ENCODE measurements around the gene TRUB2.

TRUB2 gene

DNA sequence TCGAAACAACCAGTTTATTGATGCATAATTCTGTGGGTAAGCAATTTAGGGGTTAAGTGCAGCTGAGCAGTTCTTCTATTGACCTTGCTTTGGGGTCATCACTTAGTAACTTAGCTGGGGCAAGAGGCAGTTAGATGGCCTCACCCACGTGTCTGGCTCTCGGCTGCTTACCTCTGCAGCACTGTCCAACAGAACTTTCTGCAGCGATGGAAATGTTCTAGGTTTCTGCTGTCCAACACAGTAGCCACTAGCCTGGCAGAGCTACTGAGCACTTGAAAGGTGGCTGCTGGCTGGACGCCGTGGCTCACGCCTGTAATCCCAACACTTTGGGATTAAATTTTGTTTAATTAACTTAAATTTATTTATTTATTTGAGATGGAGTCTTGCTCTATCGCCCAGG lies 35.8 kb upstream of the TRUB2 start:
- Histone ChIP-seq H3K79me1 (replicated peaks; ENCODE audit: low read length, poor library complexity, severe bottlenecking) (no peaks in the 10 kb centered on the region), H4K91ac (ENCODE audit: low read length) (no peak overlapping the region), H3K18ac (ENCODE audit: low read depth in 1 of 2, low read length in 2 of 2) (no peak overlapping the region), H3K23ac (ENCODE audit: low read length in 2 of 2) (no peak overlapping the region), H2AK5ac (ENCODE audit: low read length, severe bottlenecking) (no peak overlapping the region), H3K4me2 (ENCODE audit: low read length, poor library complexity, severe bottlenecking) (no peak overlapping the region), H2BK120ac (ENCODE audit: low read depth, low read length) (no peak overlapping the region), H2AFZ (ENCODE audit: low read depth, low read length) (no peak overlapping the region), H3K36me3 (ENCODE audit: control insufficient read depth in 1 of 2, insufficient read depth in 2 of 2, low read depth in 1 of 2, low read length in 2 of 2) (peaks cover 32 to 50% of the 10 kb centered on the region in 2 experiments), H2BK5ac (ENCODE audit: low read depth, low read length, poor library complexity, severe bottlenecking) (no peak overlapping the region), H3K4me1 (ENCODE audit: control insufficient read depth, insufficient read depth, low read depth, low read length) (peaks cover 8% of the 10 kb centered on the region), H3K9ac (ENCODE audit: low read length) (no peak overlapping the region), H3K4ac (ENCODE audit: low read depth in 1 of 2, low read length in 2 of 2) (no peak overlapping the region), H3K27ac (ENCODE audit: low read length, poor library complexity, severe bottlenecking) (no peak overlapping the region), H3K9me3 (ENCODE audit: control insufficient read depth, low read length) (no peaks in the 10 kb centered on the region), H4K8ac (ENCODE audit: low read length) (no peak overlapping the region), H2BK15ac (ENCODE audit: low read depth, poor library complexity, severe bottlenecking) (no peak overlapping the region), H3K14ac (ENCODE audit: low read length in 2 of 2) (no peak overlapping the region), H3K27me3 (ENCODE audit: control insufficient read depth in 1 of 2, insufficient read depth in 1 of 2, low read length in 2 of 2) (no peaks in the 10 kb centered on the region), H2BK12ac (ENCODE audit: low read length in 2 of 2) (no peak overlapping the region), H3K4me3 (ENCODE audit: insufficient read depth in 1 of 2, low read depth in 1 of 2, low read length in 2 of 2) (no peak overlapping the region)
- no peak for DNase-seq
- 80% methylated on average over 5 of the region's 8 CpGs for WGBS

- no peaks in the 10 kb centered on the region for H3K4me1 ChIP-seq (ENCODE audit: control insufficient read depth, insufficient read depth, low read depth, low read length)
- 97% methylated on average over 19 of the region's 19 CpGs for WGBS
- no peak overlapping the region for H2BK15ac ChIP-seq (ENCODE audit: low read depth, poor library complexity, severe bottlenecking)
- no peak overlapping the region for H3K4me3 ChIP-seq (ENCODE audit: insufficient read depth in 1 of 2, low read depth in 1 of 2, low read length in 2 of 2)
- no peak overlapping the region for H3K9ac ChIP-seq (ENCODE audit: low read length)
- H2BK120ac ChIP-seq (ENCODE audit: low read depth, low read length): no peak overlapping the region
- H3K27me3 ChIP-seq (ENCODE audit: control insufficient read depth in 1 of 2, insufficient read depth in 1 of 2, low read length in 2 of 2): no peaks in the 10 kb centered on the region
- peak overlapping the region; percentile 28 for H4K91ac ChIP-seq (ENCODE audit: low read length)
- no peak for DNase-seq
- H2AFZ ChIP-seq (ENCODE audit: low read depth, low read length): no peak overlapping the region
- no peak overlapping the region for H3K4ac ChIP-seq (ENCODE audit: low read depth in 1 of 2, low read length in 2 of 2)
- H4K8ac ChIP-seq (ENCODE audit: low read length): no peak overlapping the region
- H2BK5ac ChIP-seq (ENCODE audit: low read depth, low read length, poor library complexity, severe bottlenecking): no peak overlapping the region
- no peak overlapping the region for H2BK12ac ChIP-seq (ENCODE audit: low read length in 2 of 2)
- no peak overlapping the region for H3K14ac ChIP-seq (ENCODE audit: low read length in 2 of 2)
- no peak overlapping the region for H3K23ac ChIP-seq (ENCODE audit: low read length in 2 of 2)
- H2AK5ac ChIP-seq (ENCODE audit: low read length, severe bottlenecking): no peak overlapping the region
- H3K79me1 ChIP-seq (replicated peaks; ENCODE audit: low read length, poor library complexity, severe bottlenecking): no peaks in the 10 kb centered on the region
- H3K4me2 ChIP-seq (ENCODE audit: low read length, poor library complexity, severe bottlenecking): no peak overlapping the region
- H3K27ac ChIP-seq (ENCODE audit: low read length, poor library complexity, severe bottlenecking): no peak overlapping the region
- no peak overlapping the region for H3K18ac ChIP-seq (ENCODE audit: low read depth in 1 of 2, low read length in 2 of 2)
- no peaks in the 10 kb centered on the region for H3K9me3 ChIP-seq (ENCODE audit: control insufficient read depth, low read length)
- H3K36me3 ChIP-seq (ENCODE audit: control insufficient read depth in 1 of 2, insufficient read depth in 2 of 2, low read depth in 1 of 2, low read length in 2 of 2): peaks cover 43 to 61% of the 10 kb centered on the region in 2 experiments
These were observed 33.2 kb upstream of the TRUB2 start for GRCh38 chr9:128355451-128355850.

DNA sequence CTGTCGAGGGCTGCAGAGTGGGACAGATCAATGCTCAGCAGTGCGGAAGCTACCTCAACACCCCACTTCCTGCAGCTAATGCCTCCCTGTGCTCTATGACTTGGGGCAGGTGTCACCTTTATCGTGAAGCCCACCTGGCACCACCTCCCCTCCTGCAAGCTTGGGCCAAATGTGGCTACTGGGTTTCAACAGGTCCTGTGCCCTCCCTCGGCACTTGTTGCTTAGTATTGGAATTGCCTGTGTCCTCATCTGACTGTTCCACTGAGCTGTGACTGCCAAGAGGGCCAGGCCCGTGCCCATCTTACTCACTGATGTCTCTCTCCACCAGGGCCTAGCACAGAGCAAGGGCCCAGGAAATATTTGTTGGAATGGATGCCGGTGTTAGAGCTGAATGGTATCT lies 27.5 kb upstream of the TRUB2 start:
- Histone ChIP-seq H2AK5ac (ENCODE audit: low read length, severe bottlenecking) (no peak overlapping the region), H3K9ac (ENCODE audit: low read length) (no peak overlapping the region), H2BK5ac (ENCODE audit: low read depth, low read length, poor library complexity, severe bottlenecking) (no peak overlapping the region), H3K4me2 (ENCODE audit: low read length, poor library complexity, severe bottlenecking) (no peak overlapping the region), H3K79me1 (replicated peaks; ENCODE audit: low read length, poor library complexity, severe bottlenecking) (peaks cover 5% of the 10 kb centered on the region), H3K23ac (ENCODE audit: low read length in 2 of 2) (no peak overlapping the region), H3K27me3 (ENCODE audit: control insufficient read depth in 1 of 2, insufficient read depth in 1 of 2, low read length in 2 of 2) (no peaks in the 10 kb centered on the region), H3K14ac (ENCODE audit: low read length in 2 of 2) (no peak overlapping the region), H2BK15ac (ENCODE audit: low read depth, poor library complexity, severe bottlenecking) (no peak overlapping the region), H2BK12ac (ENCODE audit: low read length in 2 of 2) (no peak overlapping the region), H4K8ac (ENCODE audit: low read length) (no peak overlapping the region), H3K4me1 (ENCODE audit: control insufficient read depth, insufficient read depth, low read depth, low read length) (no peaks in the 10 kb centered on the region), H3K27ac (ENCODE audit: low read length, poor library complexity, severe bottlenecking) (no peak overlapping the region), H3K36me3 (ENCODE audit: control insufficient read depth in 1 of 2, insufficient read depth in 2 of 2, low read depth in 1 of 2, low read length in 2 of 2) (peaks cover 71 to 73% of the 10 kb centered on the region in 2 experiments), H3K18ac (ENCODE audit: low read depth in 1 of 2, low read length in 2 of 2) (no peak overlapping the region), H4K91ac (ENCODE audit: low read length) (no peak overlapping the region), H3K4ac (ENCODE audit: low read depth in 1 of 2, low read length in 2 of 2) (no peak overlapping the region), H3K4me3 (ENCODE audit: insufficient read depth in 1 of 2, low read depth in 1 of 2, low read length in 2 of 2) (no peak overlapping the region), H2AFZ (ENCODE audit: low read depth, low read length) (no peak overlapping the region), H2BK120ac (ENCODE audit: low read depth, low read length) (no peak overlapping the region), H3K9me3 (ENCODE audit: control insufficient read depth, low read length) (no peaks in the 10 kb centered on the region)
- DNase-seq: no peak
- 98% methylated on average over 6 of the region's 6 CpGs for WGBS

DNA sequence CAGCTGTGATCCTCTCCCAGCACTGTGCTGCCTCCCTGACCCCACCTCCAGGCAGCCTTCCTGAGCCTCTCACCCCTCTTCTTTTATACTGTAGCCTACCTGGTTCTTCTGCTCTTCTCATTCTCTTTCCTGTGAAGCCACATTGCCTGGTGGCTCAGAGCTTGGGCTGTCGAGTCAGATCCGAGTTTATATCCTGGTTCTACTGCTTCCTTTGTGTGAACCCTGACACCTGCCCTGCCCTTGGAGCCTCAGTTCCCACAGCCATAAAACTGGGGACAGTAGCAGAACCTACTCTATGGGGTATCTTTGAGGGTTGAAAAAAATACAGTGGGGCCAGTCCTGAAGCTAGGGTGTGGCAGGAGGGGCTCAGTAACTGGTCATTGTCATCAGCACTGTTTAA lies 26.9 kb upstream of the TRUB2 start:
- H2BK15ac ChIP-seq (ENCODE audit: low read depth, poor library complexity, severe bottlenecking): no peak overlapping the region
- H4K8ac ChIP-seq (ENCODE audit: low read length): no peak overlapping the region
- H2BK12ac ChIP-seq (ENCODE audit: low read length in 2 of 2): no peak overlapping the region
- no peak overlapping the region for H3K4ac ChIP-seq (ENCODE audit: low read depth in 1 of 2, low read length in 2 of 2)
- H3K27ac ChIP-seq (ENCODE audit: low read length, poor library complexity, severe bottlenecking): no peak overlapping the region
- no peak overlapping the region for H2AK5ac ChIP-seq (ENCODE audit: low read length, severe bottlenecking)
- no peak for DNase-seq
- H3K36me3 ChIP-seq (ENCODE audit: control insufficient read depth in 1 of 2, insufficient read depth in 2 of 2, low read depth in 1 of 2, low read length in 2 of 2): peaks cover 73 to 75% of the 10 kb centered on the region in 2 experiments
- H3K9ac ChIP-seq (ENCODE audit: low read length): no peak overlapping the region
- no peaks in the 10 kb centered on the region for H3K9me3 ChIP-seq (ENCODE audit: control insufficient read depth, low read length)
- H3K14ac ChIP-seq (ENCODE audit: low read length in 2 of 2): no peak overlapping the region
- no peak overlapping the region for H3K4me3 ChIP-seq (ENCODE audit: insufficient read depth in 1 of 2, low read depth in 1 of 2, low read length in 2 of 2)
- H3K4me1 ChIP-seq (ENCODE audit: control insufficient read depth, insufficient read depth, low read depth, low read length): no peaks in the 10 kb centered on the region
- H3K18ac ChIP-seq (ENCODE audit: low read depth in 1 of 2, low read length in 2 of 2): no peak overlapping the region
- no peaks in the 10 kb centered on the region for H3K27me3 ChIP-seq (ENCODE audit: control insufficient read depth in 1 of 2, insufficient read depth in 1 of 2, low read length in 2 of 2)
- WGBS: 100% methylated on average over 2 of the region's 2 CpGs
- no peak overlapping the region for H2AFZ ChIP-seq (ENCODE audit: low read depth, low read length)
- H2BK120ac ChIP-seq (ENCODE audit: low read depth, low read length): no peak overlapping the region
- peaks cover 5% of the 10 kb centered on the region for H3K79me1 ChIP-seq (replicated peaks; ENCODE audit: low read length, poor library complexity, severe bottlenecking)
- no peak overlapping the region for H2BK5ac ChIP-seq (ENCODE audit: low read depth, low read length, poor library complexity, severe bottlenecking)
- no peak overlapping the region for H3K4me2 ChIP-seq (ENCODE audit: low read length, poor library complexity, severe bottlenecking)
- no peak overlapping the region for H4K91ac ChIP-seq (ENCODE audit: low read length)
- no peak overlapping the region for H3K23ac ChIP-seq (ENCODE audit: low read length in 2 of 2)

All from mesenchymal stem cell (in vitro differentiated cells and primary cell).